RWPE2 (cell line): ENCODE data around the gene IPPK.
"Not testable (repeated sequence)": the region's sequence is repeated elsewhere in the genome, so short reads cannot be mapped to it uniquely, and the experiment has no call there.

ENCODE experiments used
- ATAC-seq: fragments of 200-7000 bp; cut with Tn5 transposase; 3 replicates; pipeline ENCODE4 v1.9.1; 2021; ENCODE audit warnings: low read depth
- DNase-seq: peaks from one replicate; pipeline ENCODE4 v3.0.0-alpha.2; 2020; ENCODE audit warnings: low spot score
- H3K27ac ChIP-seq: fragments of 450-650 bp; 2 replicates; pipeline ENCODE4 v1.5.1; 2017; ENCODE audit warnings: mild to moderate bottlenecking; ENCODE audit not compliant: poor library complexity, severe bottlenecking
- H3K27me3 ChIP-seq: fragments of 250-450 bp; sonication (Bioruptor Pico); 2 replicates; pipeline ENCODE4 v1.5.1; 2021; ENCODE audit warnings: mild to moderate bottlenecking, moderate library complexity; ENCODE audit not compliant: insufficient read depth, poor library complexity, severe bottlenecking
- H3K36me3 ChIP-seq: fragments of 250-450 bp; sonication (Bioruptor Pico); 2 replicates; pipeline ENCODE4 v1.5.1; 2020; ENCODE audit warnings: low read depth, mild to moderate bottlenecking, moderate library complexity
- H3K4me1 ChIP-seq: fragments of 250-450 bp; sonication (Bioruptor Pico); 2 replicates; pipeline ENCODE4 v1.5.1; 2021; ENCODE audit warnings: mild to moderate bottlenecking, moderate library complexity; ENCODE audit not compliant: insufficient read depth, poor library complexity, severe bottlenecking
- H3K4me3 ChIP-seq: fragments of 250-450 bp; sonication (Bioruptor Pico); 2 replicates; pipeline ENCODE4 v1.5.1; 2021; ENCODE audit warnings: mild to moderate bottlenecking, moderate library complexity; ENCODE audit not compliant: severe bottlenecking
- H3K9me3 ChIP-seq: fragments of 250-450 bp; sonication (Bioruptor Pico); 2 replicates; pipeline ENCODE4 v1.5.1; 2021; ENCODE audit warnings: mild to moderate bottlenecking, moderate library complexity; ENCODE audit not compliant: severe bottlenecking
- TF ChIP-seq, protein P1 (sequence below): fragments of 450-650 bp; IDR thresholded peaks from one replicate; pipeline ENCODE4 v1.5.1; 2017; ENCODE audit warnings: mild to moderate bottlenecking, moderate library complexity; ENCODE audit not compliant: poor library complexity, severe bottlenecking

The IPPK gene

DNA sequence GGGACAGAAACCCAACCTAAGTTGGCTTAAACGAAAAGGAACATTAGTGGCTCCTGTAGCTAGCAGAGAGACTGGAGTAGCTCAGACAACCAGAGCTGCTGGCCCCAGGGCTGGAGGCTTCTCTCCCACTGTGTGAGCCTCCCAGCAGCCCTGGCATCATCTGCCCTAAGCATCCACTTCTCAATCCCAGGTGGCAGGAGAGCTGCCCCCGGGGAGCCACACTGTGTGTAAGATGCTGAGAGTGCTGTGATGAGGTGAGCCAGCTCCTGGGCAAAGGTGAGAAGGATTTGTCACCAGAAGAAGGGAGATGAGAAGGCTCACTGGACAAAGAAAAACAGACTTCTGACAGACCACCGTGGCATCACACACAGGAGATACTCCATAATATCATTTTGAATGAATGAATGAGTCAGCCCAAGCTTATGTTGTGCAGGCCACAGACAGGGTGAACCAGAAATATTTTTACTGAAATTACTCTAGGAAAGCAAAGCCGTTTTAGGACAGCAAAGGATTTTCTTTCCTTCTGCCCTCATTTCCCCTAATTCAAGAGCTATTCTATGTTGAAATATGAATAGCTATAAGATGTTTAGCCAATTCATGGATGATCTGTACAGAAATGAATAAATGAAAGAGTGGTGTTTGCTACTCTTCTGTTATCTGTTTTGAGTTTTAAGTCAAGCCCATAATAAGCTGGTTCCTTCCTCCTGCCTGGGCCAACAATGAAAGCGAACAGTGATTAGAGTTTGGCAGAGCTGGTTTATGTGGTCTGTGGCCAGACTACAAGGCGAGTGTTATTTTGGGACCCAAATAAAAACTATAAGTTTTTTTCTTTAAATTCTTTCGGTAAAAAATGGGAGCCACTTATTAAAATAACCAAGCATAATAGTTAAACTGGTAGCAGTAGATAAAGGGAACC lies 76.7 kb downstream of the IPPK start:
- no peaks in the 10 kb centered on the region for H3K27me3 ChIP-seq
- 0 out of 3 replicates have a peak, but pooled peaks have one; percentile 10 for ATAC-seq
- TF ChIP-seq, protein P1, sequence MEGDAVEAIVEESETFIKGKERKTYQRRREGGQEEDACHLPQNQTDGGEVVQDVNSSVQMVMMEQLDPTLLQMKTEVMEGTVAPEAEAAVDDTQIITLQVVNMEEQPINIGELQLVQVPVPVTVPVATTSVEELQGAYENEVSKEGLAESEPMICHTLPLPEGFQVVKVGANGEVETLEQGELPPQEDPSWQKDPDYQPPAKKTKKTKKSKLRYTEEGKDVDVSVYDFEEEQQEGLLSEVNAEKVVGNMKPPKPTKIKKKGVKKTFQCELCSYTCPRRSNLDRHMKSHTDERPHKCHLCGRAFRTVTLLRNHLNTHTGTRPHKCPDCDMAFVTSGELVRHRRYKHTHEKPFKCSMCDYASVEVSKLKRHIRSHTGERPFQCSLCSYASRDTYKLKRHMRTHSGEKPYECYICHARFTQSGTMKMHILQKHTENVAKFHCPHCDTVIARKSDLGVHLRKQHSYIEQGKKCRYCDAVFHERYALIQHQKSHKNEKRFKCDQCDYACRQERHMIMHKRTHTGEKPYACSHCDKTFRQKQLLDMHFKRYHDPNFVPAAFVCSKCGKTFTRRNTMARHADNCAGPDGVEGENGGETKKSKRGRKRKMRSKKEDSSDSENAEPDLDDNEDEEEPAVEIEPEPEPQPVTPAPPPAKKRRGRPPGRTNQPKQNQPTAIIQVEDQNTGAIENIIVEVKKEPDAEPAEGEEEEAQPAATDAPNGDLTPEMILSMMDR: no peak
- no peak overlapping the region for H3K27ac ChIP-seq
- no peaks in the 10 kb centered on the region for H3K4me1 ChIP-seq
- no peaks in the 10 kb centered on the region for H3K36me3 ChIP-seq
- no peak overlapping the region for H3K4me3 ChIP-seq
- DNase-seq: no peak
- no peaks in the 10 kb centered on the region for H3K9me3 ChIP-seq

DNA sequence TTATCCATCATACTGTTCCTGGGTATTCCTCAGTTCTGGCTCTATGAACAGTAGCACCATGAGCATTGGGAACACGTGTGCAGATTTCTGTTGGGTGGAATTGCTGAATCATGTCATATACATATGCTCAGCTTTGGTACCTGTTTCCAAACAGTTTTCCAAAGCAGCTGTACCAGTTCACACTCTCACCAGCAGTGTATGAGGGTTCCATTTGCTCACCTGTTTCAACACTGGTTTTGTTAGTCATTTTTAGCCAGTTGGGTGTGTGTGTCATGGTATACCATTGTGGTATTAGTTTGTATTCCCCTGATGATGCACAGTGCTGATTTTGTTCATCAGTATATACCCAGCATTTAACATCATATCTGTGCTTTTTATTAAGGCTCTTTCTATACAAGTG lies 77.4 kb downstream of the IPPK start:
- H3K4me1 ChIP-seq: no peaks in the 10 kb centered on the region
- no peak for ATAC-seq
- H3K36me3 ChIP-seq: no peaks in the 10 kb centered on the region
- peaks cover 1% of the 10 kb centered on the region for H3K9me3 ChIP-seq
- H3K4me3 ChIP-seq: no peak overlapping the region
- H3K27me3 ChIP-seq: no peaks in the 10 kb centered on the region
- TF ChIP-seq, protein P1: no peak
- no peak for DNase-seq
- H3K27ac ChIP-seq: no peak overlapping the region

DNA sequence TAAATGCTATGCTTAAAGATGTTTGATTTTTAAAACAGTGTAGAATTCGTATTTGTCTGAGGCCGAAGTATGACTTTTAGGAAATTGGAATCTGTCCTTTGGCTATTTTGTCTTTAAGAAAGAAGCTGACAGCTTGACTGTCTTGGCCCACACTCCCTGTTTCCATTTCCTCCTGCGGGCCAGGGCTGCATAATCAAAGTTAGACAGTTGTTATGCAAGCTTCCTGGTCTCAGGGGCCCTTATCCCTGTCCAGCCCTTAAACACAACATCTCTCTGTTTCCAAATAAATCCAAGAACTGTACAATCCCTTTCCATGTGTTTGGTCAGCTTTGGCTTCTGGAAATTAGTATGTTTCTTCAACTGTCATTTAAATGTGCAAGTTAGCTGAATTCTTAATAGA lies 79.6 kb downstream of the IPPK start:
- Histone ChIP-seq H3K4me3 (no peak overlapping the region), H3K9me3 (peaks cover 1% of the 10 kb centered on the region), H3K4me1 (no peaks in the 10 kb centered on the region), H3K27ac (no peak overlapping the region), H3K27me3 (no peaks in the 10 kb centered on the region), H3K36me3 (no peaks in the 10 kb centered on the region)
- ATAC-seq (no peak), DNase-seq (no peak)
- TF ChIP-seq, protein P1: no peak

DNA sequence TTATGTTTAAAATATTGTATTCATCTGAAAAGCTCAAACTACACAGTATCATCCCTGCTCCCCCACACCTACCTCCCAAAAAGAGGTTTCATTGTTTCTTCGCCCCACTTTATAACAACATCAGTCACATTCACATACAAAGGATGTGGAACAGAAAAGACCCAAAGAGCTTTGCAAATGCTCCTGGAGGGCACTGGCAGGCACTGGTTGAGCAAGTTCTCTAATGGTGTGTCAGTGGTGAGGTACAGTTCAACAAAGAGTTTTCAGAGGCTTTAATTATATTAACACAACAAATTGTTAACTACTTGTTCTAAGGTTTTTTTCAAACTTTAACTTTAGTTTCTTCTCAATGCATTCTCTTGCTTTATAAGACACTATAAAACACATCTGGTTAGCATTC lies 80.0 kb downstream of the IPPK start:
- TF ChIP-seq, protein P1: no peak
- no peak overlapping the region for H3K4me3 ChIP-seq
- H3K27me3 ChIP-seq: no peaks in the 10 kb centered on the region
- H3K9me3 ChIP-seq: peaks cover 1% of the 10 kb centered on the region
- H3K27ac ChIP-seq: no peak overlapping the region
- no peaks in the 10 kb centered on the region for H3K36me3 ChIP-seq
- ATAC-seq: no peak
- H3K4me1 ChIP-seq: no peaks in the 10 kb centered on the region
- DNase-seq: no peak

DNA sequence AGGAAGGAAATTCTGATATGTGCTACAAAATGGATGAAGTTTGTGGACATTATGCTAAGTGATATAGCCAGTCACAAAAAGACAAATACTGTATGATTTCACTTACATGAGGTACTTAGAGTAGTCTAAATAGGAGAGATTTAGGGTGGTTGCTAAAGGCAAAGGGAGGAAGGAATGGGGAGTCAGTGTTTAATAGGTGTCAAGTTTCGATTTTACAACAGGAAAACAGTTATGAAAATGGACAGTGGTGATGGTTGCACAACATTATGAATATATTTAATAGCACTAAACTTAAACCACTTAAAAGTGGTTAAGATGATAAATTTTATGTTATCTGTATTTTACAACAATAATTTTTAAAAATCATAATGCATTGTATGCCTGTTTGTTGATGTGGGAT lies 93.8 kb downstream of the IPPK start:
- H3K4me3 ChIP-seq: no peak overlapping the region
- no peak for DNase-seq
- ATAC-seq: no peak
- H3K9me3 ChIP-seq: no peaks in the 10 kb centered on the region
- H3K36me3 ChIP-seq: no peaks in the 10 kb centered on the region
- H3K27ac ChIP-seq: no peak overlapping the region
- TF ChIP-seq, protein P1: no peak
- no peaks in the 10 kb centered on the region for H3K27me3 ChIP-seq
- H3K4me1 ChIP-seq: peaks cover 4% of the 10 kb centered on the region

DNA sequence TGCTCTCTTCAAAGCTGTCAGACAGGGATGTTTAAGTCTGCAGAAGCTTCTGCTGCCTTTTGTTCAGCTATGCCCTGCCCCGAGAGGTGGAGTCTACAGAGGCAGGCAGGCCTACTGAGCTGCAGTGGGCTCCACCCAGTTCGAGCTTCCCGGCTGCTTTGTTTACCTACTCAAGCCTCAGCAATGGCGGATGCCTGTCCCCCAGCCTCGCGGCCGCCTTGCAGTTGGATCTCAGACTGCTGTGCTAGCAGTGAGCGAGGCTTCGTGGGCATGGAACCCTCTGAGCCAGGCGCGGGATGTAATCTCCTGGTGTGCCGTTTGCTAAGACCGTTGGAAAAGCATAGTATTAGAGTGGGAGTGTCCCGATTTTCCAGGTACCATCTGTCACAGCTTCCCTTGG lies 96.3 kb downstream of the IPPK start:
- ATAC-seq: not testable (repeated sequence)

DNA sequence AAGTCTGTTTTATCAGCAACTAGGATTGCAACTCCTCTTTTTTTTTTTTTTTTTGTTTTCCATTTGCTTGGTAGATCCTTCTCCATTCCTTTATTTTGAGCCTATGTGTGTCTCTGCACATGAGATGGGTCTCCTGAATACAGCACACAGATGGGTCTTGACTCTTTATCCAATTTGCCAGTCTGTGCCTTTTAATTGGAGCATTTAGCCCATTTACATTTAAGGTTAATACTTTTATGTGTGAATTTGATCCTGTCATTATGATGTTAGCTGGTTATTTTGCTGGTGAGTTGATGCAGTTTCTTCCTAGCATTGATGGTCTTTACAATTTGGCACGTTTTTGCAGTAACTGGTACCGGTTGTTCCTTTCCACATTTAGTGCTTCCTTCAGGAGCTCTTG lies 98.1 kb downstream of the IPPK start:
- H3K9me3 ChIP-seq, H3K4me1 ChIP-seq, H3K27me3 ChIP-seq, DNase-seq, H3K27ac ChIP-seq, H3K4me3 ChIP-seq, ATAC-seq, H3K36me3 ChIP-seq: not testable (repeated sequence)

More for the DNA sequence above, 96.3 kb downstream of the IPPK start:
- H3K4me1 ChIP-seq, H3K36me3 ChIP-seq, H3K4me3 ChIP-seq, H3K27me3 ChIP-seq, DNase-seq, H3K9me3 ChIP-seq, H3K27ac ChIP-seq: not testable (repeated sequence)
